ENCODE data around the gene EID3.
A peak's percentile ranks its signal among the peaks of the same experiment; 100 is the strongest.

Gene EID3

GRCh38 chr12:104290320-104290719, 13.2 kb upstream of the EID3 start:
- no peak for DNase-seq

GRCh38 chr12:104290855-104291254, 12.7 kb upstream of the EID3 start:
- DNase-seq: no peak

- DNase-seq: no peak
Observed at GRCh38 chr12:104291867-104292524, 11.5 kb upstream of the EID3 start.

GRCh38 chr12:104292872-104293794, 10.4 kb upstream of the EID3 start:
- no peak for DNase-seq

- peak; percentile 17 for DNase-seq
Observed at GRCh38 chr12:104294158-104294859, 9.2 kb upstream of the EID3 start.

GRCh38 chr12:104294927-104295668, 8.4 kb upstream of the EID3 start:
- DNase-seq: no peak

- DNase-seq: no peak
Observed at GRCh38 chr12:104295954-104296353, 7.6 kb upstream of the EID3 start.

GRCh38 chr12:104296718-104297117, 6.8 kb upstream of the EID3 start:
- no peak for DNase-seq

- no peak for DNase-seq
Observed at GRCh38 chr12:104297477-104298113, 5.9 kb upstream of the EID3 start.

GRCh38 chr12:104299842-104300481, 3.6 kb upstream of the EID3 start:
- DNase-seq: no peak

GRCh38 chr12:104304261-104305009, 896 bp downstream of the EID3 start:
- DNase-seq: no peak

GRCh38 chr12:104305349-104305748, 1.8 kb downstream of the EID3 start:
- no peak for DNase-seq

GRCh38 chr12:104306376-104306775, 2.8 kb downstream of the EID3 start:
- DNase-seq: no peak

- no peak for DNase-seq
Observed at GRCh38 chr12:104306943-104307654, 3.6 kb downstream of the EID3 start.

- DNase-seq: no peak
Observed at GRCh38 chr12:104307655-104308000, 4.1 kb downstream of the EID3 start.

- no peak for DNase-seq
Observed at GRCh38 chr12:104309446-104309993, 6.0 kb downstream of the EID3 start.

- no peak for DNase-seq
Observed at GRCh38 chr12:104310751-104311633, 7.5 kb downstream of the EID3 start.

GRCh38 chr12:104312202-104312601, 8.7 kb downstream of the EID3 start:
- DNase-seq: no peak

- no peak for DNase-seq
Observed at GRCh38 chr12:104312654-104313053, 9.1 kb downstream of the EID3 start.
